Stimulated activated CD4-positive, alpha-beta T cell treated with anti-CD3 and anti-CD28 coated beads, Interleukin-1b, Interleukin-23, amount 100 ng/mL, for 4 hours (primary cell): ENCODE data around the gene FRMD4B.
"Not testable (repeated sequence)": the region's sequence is repeated elsewhere in the genome, so short reads cannot be mapped to it uniquely, and the experiment has no call there.

Experiments used
- DNase-seq, 2 donors: peaks; one replicate each; pipeline ENCODE4 v3.0.0-alpha.2; 2020; ENCODE audit warnings: low read depth in 2 of 2

The FRMD4B gene

GRCh38 chr3:69322512-69322911 lies 63.4 kb downstream of the FRMD4B start:
- DNase-seq = not testable (repeated sequence)

GRCh38 chr3:69322158-69322509 lies 63.8 kb downstream of the FRMD4B start:
- DNase-seq = no peak

- no peak for DNase-seq
Measured at GRCh38 chr3:69321301-69322157, 64.4 kb downstream of the FRMD4B start.

DNA sequence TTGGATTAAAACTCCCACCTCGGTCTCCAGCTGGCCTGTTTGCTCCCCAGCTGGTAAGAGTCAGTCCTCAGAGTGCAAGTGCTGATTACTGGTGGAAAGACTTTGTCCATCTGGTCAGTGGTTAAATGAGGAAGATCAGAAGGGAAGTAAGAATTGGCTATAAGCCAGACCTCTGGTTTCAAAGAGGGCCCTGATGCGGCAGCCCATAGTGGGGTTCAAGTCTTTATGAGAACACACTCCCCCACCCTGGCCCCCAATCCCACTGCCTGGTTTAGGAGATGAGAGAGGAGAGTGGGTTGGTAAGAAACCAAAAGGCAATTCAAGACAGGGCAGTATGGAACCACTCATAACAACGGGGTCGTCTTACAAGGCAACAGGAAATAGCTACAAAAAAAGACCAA lies 65.0 kb downstream of the FRMD4B start:
- DNase-seq = no peak

DNA sequence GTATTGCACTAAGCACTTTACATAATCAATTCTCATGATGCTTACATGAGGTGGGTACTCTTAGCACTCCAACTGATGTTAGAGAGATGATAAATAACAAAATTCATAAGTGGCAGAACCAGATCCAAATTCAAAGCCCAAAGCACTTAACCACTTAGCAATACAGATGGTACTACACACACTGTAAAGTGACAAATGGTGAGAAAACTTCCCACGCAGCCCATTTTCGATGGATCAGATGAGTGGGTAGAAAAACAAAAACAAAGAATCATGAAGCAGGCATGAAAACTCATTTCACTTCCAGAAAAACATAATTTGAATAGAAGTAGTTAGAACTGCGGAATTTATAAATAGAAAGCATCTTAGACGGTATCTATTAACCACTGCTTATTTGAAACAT lies 66.2 kb downstream of the FRMD4B start:
- no peak for DNase-seq

DNA sequence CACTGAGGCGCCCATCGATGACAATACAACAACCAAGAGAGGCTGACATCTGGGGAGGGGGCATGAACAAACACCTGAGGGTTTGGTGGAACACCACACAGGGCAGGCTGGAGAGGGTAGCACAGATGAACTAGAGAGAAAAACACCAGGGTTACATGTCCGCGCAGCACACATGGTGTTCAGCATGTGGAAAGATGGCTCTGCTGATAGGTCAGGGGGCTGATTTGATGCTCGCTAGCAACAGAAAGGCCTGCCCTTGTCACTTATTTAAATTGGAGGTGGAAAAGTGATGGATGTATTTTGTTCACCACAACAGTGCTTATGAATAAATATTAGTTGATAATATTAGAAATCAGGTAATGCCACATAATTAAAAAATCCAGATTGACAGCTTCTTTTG lies 67.5 kb downstream of the FRMD4B start:
- no peak for DNase-seq

- DNase-seq = no peak
Measured at GRCh38 chr3:69313251-69313650, 72.6 kb downstream of the FRMD4B start.

GRCh38 chr3:69309814-69310213 lies 76.1 kb downstream of the FRMD4B start:
- DNase-seq = no peak

DNA sequence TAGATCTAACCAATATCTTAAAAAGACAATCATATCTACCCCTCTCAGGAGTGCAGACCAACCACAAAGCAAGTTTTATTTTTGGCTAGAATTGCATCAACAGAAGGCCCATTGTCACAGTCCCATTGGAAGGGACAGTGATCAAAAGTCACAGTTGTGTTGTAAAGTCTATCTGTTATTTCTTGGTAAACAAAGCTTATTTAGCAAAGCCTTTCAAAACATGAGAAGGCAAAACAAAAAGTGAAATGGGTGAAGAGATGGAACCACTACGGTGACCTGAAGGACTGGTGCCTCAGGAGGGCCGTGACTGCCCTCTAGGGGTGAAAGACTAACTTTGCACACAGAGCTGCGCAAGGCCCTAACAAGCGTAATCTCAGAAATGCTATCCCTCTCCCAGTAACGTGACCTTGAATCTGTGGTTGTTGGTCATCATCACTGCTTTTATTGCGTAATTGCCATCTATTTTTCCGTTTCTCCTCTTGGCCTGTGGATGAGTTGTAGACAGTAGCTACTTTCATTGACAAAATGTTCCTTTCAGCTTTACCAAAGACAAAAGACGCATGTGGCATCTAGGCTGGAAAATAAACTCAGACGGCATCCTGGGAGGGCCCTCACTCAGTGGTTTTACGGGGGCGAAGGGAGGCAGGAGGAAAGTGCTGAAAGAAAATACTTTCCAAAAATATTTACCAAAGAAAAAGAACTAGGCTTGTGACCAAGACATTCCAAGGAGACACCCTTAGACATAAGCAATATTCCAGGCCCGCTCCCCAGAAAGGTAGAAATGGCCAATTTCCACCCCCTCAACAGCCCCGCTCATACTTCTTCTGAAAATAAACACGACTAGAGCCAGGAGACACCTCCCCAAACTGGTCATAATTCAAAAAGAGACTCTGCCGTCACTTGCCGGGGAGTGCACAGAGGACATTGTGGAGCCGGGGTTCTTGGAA lies 79.4 kb downstream of the FRMD4B start:
- DNase-seq = peak; percentile 43 to 66

DNA sequence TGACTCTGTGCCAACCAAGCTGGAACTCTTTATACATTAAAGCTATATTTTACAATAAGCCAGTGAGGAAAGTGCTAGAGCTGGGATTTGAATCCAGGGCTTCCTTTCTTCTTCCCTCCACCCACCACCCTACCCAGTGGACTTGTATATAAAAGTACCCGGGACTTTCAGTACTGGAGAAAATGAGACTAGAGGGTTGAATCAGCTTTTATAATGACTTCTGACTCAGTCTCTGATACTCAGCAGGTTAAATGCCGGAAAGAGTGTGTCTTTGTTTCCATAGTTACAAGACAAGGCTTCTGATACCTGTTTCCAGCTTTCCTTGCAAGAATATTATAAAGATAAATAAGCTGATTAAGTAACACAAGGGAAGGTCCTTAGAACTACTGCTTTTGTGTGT lies 80.9 kb downstream of the FRMD4B start:
- no peak for DNase-seq

- no peak for DNase-seq
Measured at GRCh38 chr3:69304396-69304795, 81.5 kb downstream of the FRMD4B start.

DNA sequence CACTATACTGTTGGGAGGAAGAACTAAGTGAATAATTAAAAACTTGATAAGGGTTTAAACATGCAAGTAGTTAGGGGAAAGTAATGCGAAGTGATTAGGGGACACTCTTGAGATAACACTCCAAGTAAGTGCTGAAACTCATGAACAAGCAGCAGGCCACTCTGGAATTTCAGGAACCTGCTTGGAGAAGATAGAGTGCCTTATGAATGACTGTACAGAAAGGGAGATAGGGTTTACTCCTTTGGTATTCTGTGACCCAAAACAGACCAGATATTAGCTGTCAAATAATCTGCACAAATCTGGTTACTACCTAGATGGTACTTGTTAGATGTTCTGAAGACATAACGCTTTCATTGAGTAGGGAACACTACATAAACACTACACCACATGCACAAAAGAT lies 85.6 kb downstream of the FRMD4B start:
- DNase-seq = no peak

DNA sequence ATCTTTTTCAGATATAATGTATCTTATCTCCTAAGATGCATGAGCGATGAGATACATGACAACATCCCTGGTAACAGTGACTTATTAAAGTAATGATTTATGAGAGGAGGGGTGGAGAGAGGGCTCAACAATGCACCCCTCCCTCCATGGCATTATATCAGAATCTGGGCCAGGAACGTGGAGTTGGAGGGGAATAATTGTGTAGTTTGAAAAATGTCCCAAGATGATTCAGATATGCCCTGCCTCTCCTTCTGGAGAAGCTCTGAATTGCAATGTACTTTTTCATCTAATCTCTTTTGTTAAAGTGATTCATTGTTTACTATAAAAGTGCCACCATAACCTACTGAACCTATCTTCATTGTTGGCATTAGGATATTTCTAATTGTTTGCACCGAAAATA lies 86.5 kb downstream of the FRMD4B start:
- no peak for DNase-seq

DNA sequence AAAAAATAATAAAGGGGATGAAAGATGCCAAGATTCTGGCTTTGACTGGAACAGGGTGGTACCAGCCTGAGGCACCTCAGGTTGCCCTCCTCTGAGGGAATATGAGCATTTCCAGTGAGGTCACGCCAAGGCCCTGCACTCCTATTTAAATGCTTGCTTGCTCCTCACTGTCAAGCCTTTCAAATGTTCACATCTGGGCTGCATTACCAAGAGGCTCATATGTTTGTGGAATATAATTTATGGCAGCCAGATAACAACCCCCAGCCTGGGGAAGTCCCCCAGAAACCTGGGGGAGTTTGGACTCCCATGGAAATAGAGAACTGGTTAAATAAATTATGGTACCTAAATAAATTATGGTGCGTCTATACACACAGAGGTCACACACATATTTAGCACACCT lies 88.4 kb downstream of the FRMD4B start:
- no peak for DNase-seq

GRCh38 chr3:69296995-69297394 lies 88.9 kb downstream of the FRMD4B start:
- DNase-seq = no peak

GRCh38 chr3:69294014-69294766 lies 91.7 kb downstream of the FRMD4B start:
- no peak for DNase-seq

- no peak for DNase-seq
Measured at GRCh38 chr3:69292959-69293574, 92.8 kb downstream of the FRMD4B start.

GRCh38 chr3:69292185-69292584 lies 93.7 kb downstream of the FRMD4B start:
- no peak for DNase-seq

DNA sequence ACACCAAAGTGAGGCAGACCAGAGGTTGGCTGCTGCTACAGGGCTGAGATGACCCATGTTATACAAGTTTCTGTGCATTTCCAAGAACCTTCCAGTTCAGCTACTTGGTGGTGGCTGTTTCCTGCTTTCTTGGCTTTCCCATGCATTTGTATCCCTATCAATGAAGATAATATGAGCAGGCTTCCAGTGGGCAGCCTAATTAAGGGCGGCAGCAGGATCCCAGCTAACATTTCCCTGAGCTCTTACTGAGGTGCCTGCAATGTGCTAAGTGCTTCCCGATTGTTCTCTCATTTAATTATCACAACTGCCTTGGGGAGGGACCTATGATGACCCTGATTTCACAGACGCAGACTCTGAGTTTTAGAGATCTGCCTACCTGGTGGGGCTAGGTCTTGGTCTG lies 95.5 kb downstream of the FRMD4B start:
- DNase-seq = no peak

GRCh38 chr3:69290006-69290405 lies 95.9 kb downstream of the FRMD4B start:
- DNase-seq = no peak

- peak in 1 of 2 donors; percentile 23 for DNase-seq
Measured at GRCh38 chr3:69288161-69288895, 97.6 kb downstream of the FRMD4B start.
